Vagina (tissue), 2 donors: Measurements from ENCODE around the gene NHERF1.

ENCODE experiments used
- POLR2A ChIP-seq, 2 donors: fragments of 450-650 bp; IDR thresholded peaks; one replicate each; pipeline ENCODE4 v1.6.1; 2017; ENCODE audit warnings: antibody characterized with exemption in 2 of 2, mild to moderate bottlenecking in 2 of 2, moderate library complexity in 2 of 2
- POLR2AphosphoS5 ChIP-seq, 2 donors: sonication (generic); formaldehyde crosslinking; IDR thresholded peaks; one replicate each; pipeline ENCODE4 v1.9.0; 2017; ENCODE audit warnings: antibody characterized with exemption in 2 of 2, mild to moderate bottlenecking in 2 of 2, low read depth in 1 of 2; ENCODE audit not compliant: insufficient read depth in 1 of 2
- TF ChIP-seq, protein P1 (sequence below), 3 experiments: fragments of 450-650 bp in 2 of 3; fragments of 200-600 bp in 1 of 3; sonication (generic) in 1 of 3; IDR thresholded peaks; one replicate each; pipeline ENCODE4 v1.5.1; 2017 to 2019; ENCODE audit warnings: antibody characterized with exemption in 3 of 3, mild to moderate bottlenecking in 2 of 3, moderate library complexity in 2 of 3

DNA sequence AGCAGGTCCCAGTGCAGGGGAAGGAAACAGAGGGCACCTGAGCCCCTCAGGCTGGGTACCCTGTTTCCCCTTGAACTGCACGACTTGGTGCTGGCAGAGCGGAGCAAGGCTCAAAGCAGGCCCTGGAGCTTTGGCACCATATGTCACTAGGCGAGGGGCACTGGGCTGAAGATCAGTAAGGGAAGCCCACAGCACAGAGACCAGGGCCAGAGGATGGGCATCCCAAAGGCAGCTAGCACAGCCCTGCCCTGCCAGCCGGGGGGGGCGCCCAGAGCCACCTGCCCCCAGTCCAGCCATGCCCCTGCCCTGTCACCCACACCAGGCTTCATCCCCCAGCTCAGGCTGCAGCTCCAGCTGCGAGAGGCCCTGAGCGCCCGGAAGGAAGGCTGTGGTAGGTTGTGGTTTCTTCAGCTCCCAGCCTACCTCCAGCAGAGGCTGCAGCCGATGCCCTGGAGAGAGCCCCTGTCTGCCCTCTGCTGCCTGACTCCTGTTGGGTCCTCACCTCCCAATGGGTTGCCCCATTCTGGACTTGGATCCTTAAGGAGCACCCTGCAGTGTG is 10.9 kb downstream of the NHERF1 start:
- TF ChIP-seq POLR2A (IDR thresholded peaks at IDR 0.05): no peak
- TF ChIP-seq, protein P1, sequence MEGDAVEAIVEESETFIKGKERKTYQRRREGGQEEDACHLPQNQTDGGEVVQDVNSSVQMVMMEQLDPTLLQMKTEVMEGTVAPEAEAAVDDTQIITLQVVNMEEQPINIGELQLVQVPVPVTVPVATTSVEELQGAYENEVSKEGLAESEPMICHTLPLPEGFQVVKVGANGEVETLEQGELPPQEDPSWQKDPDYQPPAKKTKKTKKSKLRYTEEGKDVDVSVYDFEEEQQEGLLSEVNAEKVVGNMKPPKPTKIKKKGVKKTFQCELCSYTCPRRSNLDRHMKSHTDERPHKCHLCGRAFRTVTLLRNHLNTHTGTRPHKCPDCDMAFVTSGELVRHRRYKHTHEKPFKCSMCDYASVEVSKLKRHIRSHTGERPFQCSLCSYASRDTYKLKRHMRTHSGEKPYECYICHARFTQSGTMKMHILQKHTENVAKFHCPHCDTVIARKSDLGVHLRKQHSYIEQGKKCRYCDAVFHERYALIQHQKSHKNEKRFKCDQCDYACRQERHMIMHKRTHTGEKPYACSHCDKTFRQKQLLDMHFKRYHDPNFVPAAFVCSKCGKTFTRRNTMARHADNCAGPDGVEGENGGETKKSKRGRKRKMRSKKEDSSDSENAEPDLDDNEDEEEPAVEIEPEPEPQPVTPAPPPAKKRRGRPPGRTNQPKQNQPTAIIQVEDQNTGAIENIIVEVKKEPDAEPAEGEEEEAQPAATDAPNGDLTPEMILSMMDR (IDR thresholded peaks at IDR 0.05): no peak
- no peak for TF ChIP-seq POLR2AphosphoS5 (IDR thresholded peaks at IDR 0.05; ENCODE audit: insufficient read depth in 1 of 2, low read depth in 1 of 2)
